DMS 273 treated with DMSO at 0.1 percent for 48 hours (cell line): ENCODE results near the gene STAB1.

Source experiments
- DNase-seq: peaks from one replicate; lab custom pipeline; 2025; lab: John Stamatoyannopoulos, UW

Gene STAB1

DNA sequence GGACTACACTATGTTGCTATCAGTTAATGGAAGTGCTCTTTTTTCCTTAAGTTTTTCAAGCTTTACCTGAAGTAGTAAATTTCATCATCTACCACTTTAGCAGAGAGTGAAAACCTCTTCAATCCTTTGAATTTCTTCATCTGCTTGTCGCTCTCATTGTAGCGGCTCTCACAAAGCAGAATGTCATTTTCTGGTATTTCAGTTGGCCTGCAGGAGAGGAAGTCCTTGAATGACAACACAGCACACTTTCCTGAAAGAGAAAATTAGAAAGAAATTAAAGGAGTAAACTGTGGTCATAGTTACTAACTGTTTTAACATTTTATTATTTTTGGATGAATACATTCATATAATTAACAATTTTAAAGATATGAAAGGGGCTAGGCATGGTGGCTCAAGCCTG, 68.8 kb downstream of the STAB1 start:
- DNase-seq = no peak

GRCh38 chr3:52568069-52568468, 72.9 kb downstream of the STAB1 start:
- DNase-seq = no peak

DNA sequence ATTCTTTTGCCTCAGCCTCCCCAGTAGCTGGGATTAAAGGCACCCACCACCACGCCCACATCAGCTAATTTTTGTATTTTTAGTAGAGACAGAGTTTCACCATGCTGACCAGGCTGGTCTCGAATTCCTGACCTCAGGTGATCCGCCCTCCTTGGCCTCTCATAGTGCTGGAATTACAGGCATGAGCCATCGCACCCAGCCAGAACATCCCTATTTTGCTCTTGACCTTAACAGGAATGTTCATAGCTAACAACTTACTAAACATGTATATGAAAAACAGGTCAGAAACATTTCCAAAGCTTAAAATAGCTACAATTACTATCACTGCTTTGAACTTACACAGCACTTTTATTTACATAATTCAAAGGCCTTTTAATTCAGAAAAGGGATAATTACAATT, 74.9 kb downstream of the STAB1 start:
- DNase-seq = no peak

DNA sequence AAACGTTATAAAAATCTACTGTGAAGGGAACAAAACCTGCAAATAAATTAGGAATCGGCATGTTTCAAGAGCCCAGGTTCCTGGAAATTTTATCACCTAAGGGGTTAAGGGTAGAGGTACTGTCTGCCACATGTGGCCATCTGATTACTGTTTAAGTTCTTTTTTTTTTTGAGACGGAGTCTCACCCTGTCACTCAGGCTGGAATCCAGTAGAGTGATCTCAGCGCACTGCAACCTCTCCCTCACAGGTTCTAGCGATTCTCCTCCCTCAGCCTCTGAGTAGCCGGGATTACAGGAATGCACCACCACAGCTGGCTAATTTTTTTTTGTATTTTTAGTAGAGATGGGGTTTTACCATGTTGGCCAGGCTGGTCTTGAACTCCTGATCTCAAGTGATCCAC, 77.1 kb downstream of the STAB1 start:
- no peak for DNase-seq
